Neural progenitor cell (in vitro differentiated cells): ENCODE results near the gene ZP1. TPM values are rescaled to one million over a fixed set of nuclear protein-coding genes. Genes with fewer than 3 reads are reported as not detected.

Experiments used
- DNase-seq: peaks from one replicate; pipeline ENCODE4 v3.0.0-alpha.2; 2016; ENCODE audit warnings: low spot score
- H2AFZ ChIP-seq: fragments of 200-600 bp; sonication (generic); replicated peaks from 2 replicates; pipeline ENCODE4 v1.6.1; 2016; ENCODE audit warnings: antibody characterized with exemption
- H3F3A ChIP-seq: fragments of 200-600 bp; sonication (generic); 2 replicates; pipeline ENCODE4 v1.6.1; 2016; ENCODE audit warnings: antibody characterized with exemption, low read depth
- H3K27ac ChIP-seq: fragments of 200-600 bp; sonication (generic); 2 replicates; pipeline ENCODE4 v1.5.1; 2016; ENCODE audit warnings: mild to moderate bottlenecking
- H3K27me3 ChIP-seq: fragments of 200-600 bp; sonication (generic); 2 replicates; pipeline ENCODE4 v1.6.1; 2016; ENCODE audit warnings: mild to moderate bottlenecking, moderate library complexity
- H3K36me3 ChIP-seq: fragments of 200-600 bp; sonication (generic); 2 replicates; pipeline ENCODE4 v1.5.1; 2016
- H3K4me1 ChIP-seq: fragments of 200-600 bp; sonication (generic); 2 replicates; pipeline ENCODE4 v1.6.1; 2016; ENCODE audit warnings: mixed run types
- H3K4me2 ChIP-seq: fragments of 200-600 bp; sonication (generic); 2 replicates; pipeline ENCODE4 v1.6.1; 2016
- H3K4me3 ChIP-seq: fragments of 200-600 bp; sonication (generic); 2 replicates; pipeline ENCODE4 v1.5.1; 2016
- H3K79me2 ChIP-seq: fragments of 200-600 bp; sonication (generic); 2 replicates; pipeline ENCODE4 v1.6.1; 2016; ENCODE audit warnings: low read depth
- H3K9ac ChIP-seq: fragments of 200-600 bp; sonication (generic); 2 replicates; pipeline ENCODE4 v1.6.1; 2016
- H3K9me3 ChIP-seq: fragments of 200-600 bp; sonication (generic); 2 replicates; pipeline ENCODE4 v1.5.1; 2016; ENCODE audit warnings: low read depth
- H4K20me1 ChIP-seq: fragments of 200-600 bp; sonication (generic); 2 replicates; pipeline ENCODE4 v1.6.1; 2016; ENCODE audit warnings: low read depth
- H3K27ac Mint-ChIP-seq: 3 replicates; pipeline ENCODE4 v1.8.0; 2021; ENCODE audit warnings: mixed read lengths
- H3K27me3 Mint-ChIP-seq: 2 replicates; pipeline ENCODE4 v1.8.0; 2022; ENCODE audit warnings: low read depth, mild to moderate bottlenecking, inconsistent platforms, moderate library complexity, mixed read lengths; ENCODE audit not compliant: insufficient read depth
- H3K36me3 Mint-ChIP-seq: 3 replicates; pipeline ENCODE4 v1.8.0; 2021; ENCODE audit warnings: mixed read lengths
- H3K4me1 Mint-ChIP-seq: 3 replicates; pipeline ENCODE4 v1.8.0; 2021; ENCODE audit warnings: mixed read lengths
- H3K4me3 Mint-ChIP-seq: 3 replicates; pipeline ENCODE4 v1.8.0; 2021; ENCODE audit warnings: mild to moderate bottlenecking, moderate library complexity, mixed read lengths
- H3K9me3 Mint-ChIP-seq: 3 replicates; pipeline ENCODE4 v1.8.0; 2020; ENCODE audit warnings: mixed read lengths
- CTCF ChIP-seq: fragments of 200-600 bp; sonication (generic); IDR thresholded peaks from 2 replicates; pipeline ENCODE4 v1.5.1; 2017; ENCODE audit warnings: antibody characterized with exemption, mild to moderate bottlenecking
- EZH2 ChIP-seq: fragments of 200-600 bp; sonication (generic); IDR thresholded peaks from 2 replicates; pipeline ENCODE4 v1.6.1; 2017; ENCODE audit warnings: antibody characterized with exemption, mild to moderate bottlenecking, moderate library complexity
- EZH2phosphoT487 ChIP-seq: fragments of 200-600 bp; sonication (generic); IDR thresholded peaks from 2 replicates; pipeline ENCODE4 v1.6.1; 2017; ENCODE audit warnings: antibody characterized with exemption
- total RNA-seq: library from RNA; depleted of rRNA; stranded (reverse); fragments of >200 nt; gene quantifications from 2 replicates; pipeline ENCODE4 v1.2.3, GENCODE V29; 2015; ENCODE audit warnings: low replicate concordance

The ZP1 gene
- total RNA-seq, 1 donor from 2014 or later: not detected

DNA sequence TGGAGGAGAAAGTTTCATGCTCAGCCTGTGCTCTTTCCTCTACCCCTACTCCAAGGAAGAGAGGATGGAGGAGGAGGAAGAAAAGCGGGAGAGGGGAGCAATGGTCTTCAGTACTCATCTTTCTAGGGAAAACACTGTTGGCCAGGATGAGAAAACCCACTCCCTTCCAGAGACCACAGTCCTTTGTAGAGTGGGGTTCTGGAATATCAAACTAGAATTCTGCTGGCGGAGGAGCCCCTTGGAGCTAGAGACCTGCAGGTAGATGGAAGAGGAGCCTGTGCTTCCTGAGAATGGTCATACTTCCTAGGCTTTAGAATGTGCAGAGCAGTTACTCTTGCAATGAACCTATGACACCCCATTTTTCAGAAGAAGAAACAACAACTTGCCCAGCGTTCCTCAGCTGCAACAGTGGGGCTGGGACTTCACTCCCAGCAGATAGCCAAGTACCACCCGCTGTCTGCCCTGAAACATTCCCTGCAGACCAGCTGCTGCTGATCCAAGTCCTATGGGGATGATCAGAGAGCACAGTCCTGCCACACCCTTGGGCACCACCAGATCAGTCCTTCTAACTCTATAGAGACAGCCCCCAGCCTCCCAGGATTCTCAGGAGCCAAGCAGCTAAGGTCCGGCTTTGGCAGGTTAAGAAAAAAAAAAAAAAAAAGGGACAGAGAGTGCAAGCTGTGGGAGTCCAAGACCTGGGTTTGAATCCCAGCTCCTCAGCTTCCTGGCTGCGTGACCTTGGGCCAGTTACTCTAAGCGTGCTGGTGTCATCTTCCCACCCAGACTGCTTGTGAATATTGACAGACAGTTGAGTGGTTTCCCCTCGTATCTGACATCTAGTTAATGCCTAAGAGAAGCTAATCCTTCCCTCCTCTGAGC is 12.3 kb upstream of the ZP1 start:
- H3K27ac Mint-ChIP-seq: peak overlapping the region; percentile 44

GRCh38 chr11:60855726-60856633 is 11.4 kb upstream of the ZP1 start, which contains the start of gene PTGDR2:
Gene PTGDR2 (minus strand): TSS chr11:60855950. CDS start chr11:60853722, 2,228 bp downstream.
- Histone ChIP-seq H3K27me3 (peaks cover 36% of the 10 kb centered on the region), H3K9me3 (no peaks in the 10 kb centered on the region), H3K4me1 (no peaks in the 10 kb centered on the region), H3K79me2 (no peaks in the 10 kb centered on the region), H3K4me2 (no peak within 1 kb of the TSS), H2AFZ (no peak within 1 kb of the TSS), H3F3A (peaks cover 4% of the 10 kb centered on the region), H3K27ac (no peak within 1 kb of the TSS), H3K4me3 (no peak within 1 kb of the TSS), H3K9ac (peak within 1 kb of the TSS; percentile 45), H4K20me1 (no peaks in the 10 kb centered on the region), H3K36me3 (no peaks in the 10 kb centered on the region)
- TF ChIP-seq CTCF (no peak), EZH2 (no peak), EZH2phosphoT487 (no peak)
- H3K9me3 Mint-ChIP-seq: no peaks in the 10 kb centered on the region
- H3K27me3 Mint-ChIP-seq: peaks cover 9% of the 10 kb centered on the region
- peaks cover 7% of the 10 kb centered on the region for H3K4me1 Mint-ChIP-seq
- H3K27ac Mint-ChIP-seq: peak within 1 kb of the TSS; percentile 44
- peaks cover 1% of the 10 kb centered on the region for H3K36me3 Mint-ChIP-seq
- no peak for DNase-seq
- H3K4me3 Mint-ChIP-seq: no peak within 1 kb of the TSS

More for the DNA sequence above, 12.3 kb upstream of the ZP1 start:
- Histone ChIP-seq H3K9ac (peak overlapping the region; percentile 45), H3K36me3 (no peaks in the 10 kb centered on the region), H3K27me3 (peaks cover 36% of the 10 kb centered on the region), H3K4me1 (no peaks in the 10 kb centered on the region), H3K27ac (no peak overlapping the region), H3K4me2 (no peak overlapping the region), H2AFZ (no peak overlapping the region), H3K4me3 (no peak overlapping the region), H3K79me2 (no peaks in the 10 kb centered on the region), H4K20me1 (no peaks in the 10 kb centered on the region), H3K9me3 (no peaks in the 10 kb centered on the region), H3F3A (peaks cover 4% of the 10 kb centered on the region)
- Mint-ChIP-seq H3K4me1 (peaks cover 7% of the 10 kb centered on the region), H3K9me3 (no peaks in the 10 kb centered on the region), H3K36me3 (peaks cover 5% of the 10 kb centered on the region), H3K4me3 (no peak overlapping the region), H3K27me3 (peaks cover 9% of the 10 kb centered on the region)
- no peak for DNase-seq
- TF ChIP-seq EZH2 (no peak), EZH2phosphoT487 (no peak), CTCF (no peak)

- Histone ChIP-seq H3K9me3 (no peaks in the 10 kb centered on the region), H2AFZ (no peak overlapping the region)
Measured at GRCh38 chr11:60857378-60858232, 9.7 kb upstream of the ZP1 start.

More at GRCh38 chr11:60857378-60858232, 9.7 kb upstream of the ZP1 start:
- H3K27ac Mint-ChIP-seq: no peak overlapping the region
- no peak for DNase-seq
- Histone ChIP-seq H3K4me2 (no peak overlapping the region), H3K27me3 (peaks cover 28% of the 10 kb centered on the region), H4K20me1 (no peaks in the 10 kb centered on the region), H3K4me1 (no peaks in the 10 kb centered on the region), H3K4me3 (no peak overlapping the region), H3K79me2 (no peaks in the 10 kb centered on the region), H3K27ac (no peak overlapping the region), H3K36me3 (no peaks in the 10 kb centered on the region), H3F3A (no peaks in the 10 kb centered on the region), H3K9ac (no peak overlapping the region)
- H3K9me3 Mint-ChIP-seq: no peaks in the 10 kb centered on the region
- TF ChIP-seq EZH2phosphoT487 (no peak), EZH2 (no peak), CTCF (no peak)
- H3K4me1 Mint-ChIP-seq: peaks cover 7% of the 10 kb centered on the region
- H3K27me3 Mint-ChIP-seq: peaks cover 9% of the 10 kb centered on the region
- no peaks in the 10 kb centered on the region for H3K36me3 Mint-ChIP-seq
- H3K4me3 Mint-ChIP-seq: no peak overlapping the region
